ENCODE results near the gene SELENON. TPM values are rescaled to one million over a fixed set of nuclear protein-coding genes. Genes with fewer than 3 reads are reported as not detected.

The SELENON gene
- total RNA-seq, 1 experiment from 2014 or later = 31.9 TPM

GRCh38 chr1:25769625-25770383, 30.2 kb upstream of the SELENON start:
- in situ Hi-C loops (cut with HindIII; ENCODE audit: low sequenced_read_pairs) = no loop called here
- DNase-seq (ENCODE audit: low spot score) = no peak

GRCh38 chr1:25770541-25771220, 29.3 kb upstream of the SELENON start:
- in situ Hi-C loops (cut with HindIII; ENCODE audit: low sequenced_read_pairs) = no loop called here

GRCh38 chr1:25771221-25772114, 28.5 kb upstream of the SELENON start:
- in situ Hi-C loops (cut with HindIII; ENCODE audit: low sequenced_read_pairs) = no loop called here
- peak; percentile 84 for DNase-seq (ENCODE audit: low spot score)

More at GRCh38 chr1:25770541-25771220, 29.3 kb upstream of the SELENON start:
- DNase-seq (ENCODE audit: low spot score) = no peak

GRCh38 chr1:25772164-25772563, 27.8 kb upstream of the SELENON start:
- DNase-seq (ENCODE audit: low spot score) = no peak
- in situ Hi-C loops (cut with HindIII; ENCODE audit: low sequenced_read_pairs) = no loop called here

- in situ Hi-C loops (cut with HindIII; ENCODE audit: low sequenced_read_pairs) = no loop called here
- no peak for DNase-seq (ENCODE audit: low spot score)
These were observed 27.2 kb upstream of the SELENON start for GRCh38 chr1:25772692-25773245.

GRCh38 chr1:25773441-25774125, 26.4 kb upstream of the SELENON start:
- no peak for DNase-seq (ENCODE audit: low spot score)
- in situ Hi-C loops (cut with HindIII; ENCODE audit: low sequenced_read_pairs) = no loop called here

GRCh38 chr1:25774206-25774803, 25.7 kb upstream of the SELENON start:
- peak; percentile 59 for DNase-seq (ENCODE audit: low spot score)

GRCh38 chr1:25774921-25775771, 24.8 kb upstream of the SELENON start:
- in situ Hi-C loops (cut with HindIII; ENCODE audit: low sequenced_read_pairs) = no loop called here
- DNase-seq (ENCODE audit: low spot score) = peak; percentile 69

More at GRCh38 chr1:25774206-25774803, 25.7 kb upstream of the SELENON start:
- in situ Hi-C loops (cut with HindIII; ENCODE audit: low sequenced_read_pairs) = no loop called here

GRCh38 chr1:25779388-25779787, 20.6 kb upstream of the SELENON start:
- DNase-seq (ENCODE audit: low spot score) = no peak
- in situ Hi-C loops (cut with HindIII; ENCODE audit: low sequenced_read_pairs) = no loop called here

GRCh38 chr1:25779894-25780293, 20.1 kb upstream of the SELENON start:
- in situ Hi-C loops (cut with HindIII; ENCODE audit: low sequenced_read_pairs) = no loop called here
- no peak for DNase-seq (ENCODE audit: low spot score)

- DNase-seq (ENCODE audit: low spot score) = no peak
- in situ Hi-C loops (cut with HindIII; ENCODE audit: low sequenced_read_pairs) = no loop called here
These were observed 19.5 kb upstream of the SELENON start for GRCh38 chr1:25780318-25781129.

GRCh38 chr1:25781130-25781433, 18.9 kb upstream of the SELENON start:
- no peak for DNase-seq (ENCODE audit: low spot score)
- in situ Hi-C loops (cut with HindIII; ENCODE audit: low sequenced_read_pairs) = no loop called here

GRCh38 chr1:25782608-25783201, 17.3 kb upstream of the SELENON start:
- in situ Hi-C loops (cut with HindIII; ENCODE audit: low sequenced_read_pairs) = no loop called here
- no peak for DNase-seq (ENCODE audit: low spot score)

- DNase-seq (ENCODE audit: low spot score) = peak; percentile 88
- in situ Hi-C loops (cut with HindIII; ENCODE audit: low sequenced_read_pairs) = no loop called here
These were observed 15.4 kb upstream of the SELENON start for GRCh38 chr1:25784575-25785051.

GRCh38 chr1:25785333-25786067, 14.5 kb upstream of the SELENON start:
- DNase-seq (ENCODE audit: low spot score) = no peak
- in situ Hi-C loops (cut with HindIII; ENCODE audit: low sequenced_read_pairs) = no loop called here

All from G401 (cell line).